Stomach (tissue), 4 donors: Measurements from ENCODE around the gene MTA3.

Experiments used
- CTCF ChIP-seq, 7 experiments: fragments of 450-650 bp in 4 of 7; fragments of 200-600 bp in 3 of 7; sonication (generic) in 3 of 7; IDR thresholded peaks; one replicate each; pipeline ENCODE4 v1.5.1; 2016 to 2019; ENCODE audit warnings: antibody characterized with exemption in 7 of 7, control low read depth in 2 of 7, mild to moderate bottlenecking in 1 of 7
- EP300 ChIP-seq: sonication (generic); formaldehyde crosslinking; IDR thresholded peaks from one replicate; pipeline ENCODE4 v1.6.1; 2017; ENCODE audit warnings: antibody characterized with exemption
- POLR2A ChIP-seq, 4 donors: fragments of 450-650 bp; IDR thresholded peaks; one replicate each; pipeline ENCODE4 v1.6.1; 2016; ENCODE audit warnings: antibody characterized with exemption in 4 of 4, control low read depth in 2 of 4, mild to moderate bottlenecking in 1 of 4, moderate library complexity in 1 of 4
- POLR2AphosphoS5 ChIP-seq, 3 donors: sonication (generic); formaldehyde crosslinking; IDR thresholded peaks; one replicate each; pipeline ENCODE4 v1.6.1; 2016; ENCODE audit warnings: antibody characterized with exemption in 3 of 3

GRCh38 chr2:42575458-42576064 lies 7.1 kb downstream of the MTA3 start:
- TF ChIP-seq POLR2A (IDR thresholded peaks at IDR 0.05) (no peak), POLR2AphosphoS5 (IDR thresholded peaks at IDR 0.05) (no peak), EP300 (no peak), CTCF (IDR thresholded peaks at IDR 0.05) (no peak)
